HepG2 (cell line): Measurements from ENCODE around the gene CD72. TPM values are rescaled to one million over a fixed set of nuclear protein-coding genes. Genes with fewer than 3 reads are reported as not detected.
A peak's percentile ranks its signal among the peaks of the same experiment; 100 is the strongest.

ENCODE experiments used
- ASH2L ChIP-seq: fragments of 300-600, 200-600 bp; sonication (generic); IDR thresholded peaks from 2 replicates; pipeline ENCODE4 v1.7.0; 2017; ENCODE audit warnings: low read depth, mild to moderate bottlenecking, moderate library complexity, mixed read lengths, low read length; ENCODE audit not compliant: insufficient read length
- BCLAF1 ChIP-seq: fragments of 450-650 bp; IDR thresholded peaks from 2 replicates; pipeline ENCODE4 v1.6.1; 2017; ENCODE audit warnings: mild to moderate bottlenecking
- CEBPG ChIP-seq: IDR thresholded peaks from 2 replicates; pipeline ENCODE4 v1.6.1; 2016
- HNRNPLL ChIP-seq: fragments of 200-400 bp; formaldehyde crosslinking; IDR thresholded peaks from 2 replicates; pipeline ENCODE4 v1.6.1; 2017; ENCODE audit warnings: mild to moderate bottlenecking, low read depth, low read length; ENCODE audit not compliant: poor library complexity, severe bottlenecking
- MATR3 ChIP-seq: sonication (generic); formaldehyde crosslinking; IDR thresholded peaks from 2 replicates; pipeline ENCODE4 v1.4.0; 2020; ENCODE audit warnings: missing genetic modification reagents
- MLX ChIP-seq: IDR thresholded peaks from 2 replicates; pipeline ENCODE4 v1.6.1; 2016
- NCOA5 ChIP-seq: sonication (generic); formaldehyde crosslinking; IDR thresholded peaks from 2 replicates; pipeline ENCODE4 v1.4.0; 2020; ENCODE audit warnings: missing genetic modification reagents
- NR1H2 ChIP-seq: sonication (generic); formaldehyde crosslinking; IDR thresholded peaks from 2 replicates; pipeline ENCODE4 v1.8.1; 2022; ENCODE audit warnings: low read depth, missing genetic modification reagents, borderline replicate concordance
- STAT5B ChIP-seq: sonication (generic); formaldehyde crosslinking; IDR thresholded peaks from 2 replicates; pipeline ENCODE4 v1.4.0; 2020; ENCODE audit warnings: missing genetic modification reagents
- TBL1XR1 ChIP-seq: fragments of 150-350 bp; IDR thresholded peaks from 2 replicates; pipeline ENCODE4 v1.6.1; 2014; ENCODE audit warnings: borderline replicate concordance, low read length; ENCODE audit not compliant: partially characterized antibody
- TEAD2 ChIP-seq: sonication (generic); formaldehyde crosslinking; IDR thresholded peaks from 2 replicates; pipeline ENCODE4 v1.9.0; 2021; ENCODE audit warnings: missing genetic modification reagents
- XRCC5 ChIP-seq: fragments of 200-400 bp; formaldehyde crosslinking; optimal IDR thresholded peaks from 2 replicates; pipeline ENCODE3; 2017; ENCODE audit warnings: mild to moderate bottlenecking, low read length
- ZBTB10 ChIP-seq: sonication (generic); formaldehyde crosslinking; IDR thresholded peaks from 2 replicates; pipeline ENCODE4 v1.4.0; 2020; ENCODE audit warnings: missing genetic modification reagents, borderline replicate concordance
- ZNF547 ChIP-seq: sonication (generic); formaldehyde crosslinking; IDR thresholded peaks from 2 replicates; pipeline ENCODE4 v1.5.1; 2020; ENCODE audit warnings: mild to moderate bottlenecking, missing genetic modification reagents
- ZNF616 ChIP-seq: sonication (generic); formaldehyde crosslinking; IDR thresholded peaks from 2 replicates; pipeline ENCODE4 v1.5.0; 2020; ENCODE audit warnings: low read depth, mild to moderate bottlenecking, missing genetic modification reagents
- ZNF629 ChIP-seq: sonication (generic); formaldehyde crosslinking; conservative IDR thresholded peaks from 2 replicates; pipeline ENCODE4 v1.5.0; 2020; ENCODE audit warnings: missing genetic modification reagents
- ZNF761 ChIP-seq: sonication (generic); formaldehyde crosslinking; conservative IDR thresholded peaks from 2 replicates; pipeline ENCODE4 v1.4.0; 2020; ENCODE audit warnings: mild to moderate bottlenecking, missing genetic modification reagents
- ZSCAN20 ChIP-seq: sonication (generic); formaldehyde crosslinking; IDR thresholded peaks from 2 replicates; pipeline ENCODE4 v1.4.0; 2020; ENCODE audit warnings: missing genetic modification reagents, mild to moderate bottlenecking, borderline replicate concordance
- polyA plus RNA-seq, 8 experiments: library from polyadenylated mRNA; depleted of rRNA in 3 of 8; stranded (reverse) in 7 of 8; unstranded in 1 of 8; fragments of >200 nt; fragmentation: Illumina TruSeq in 4 of 8; extraction: Trizol in 4 of 8; gene quantifications; 2 replicates each; pipeline versions ENCODE4 v1.2.1 to v1.2.3, GENCODE V29; 2011 to 2016; ENCODE audit warnings: low read depth in 4 of 8, missing spikeins in 1 of 8, mixed read lengths in 1 of 8; ENCODE audit not compliant: insufficient read depth in 1 of 8
- total RNA-seq, 5 experiments: library from RNA; depleted of rRNA; stranded (reverse); fragments of >200 nt; fragmentation: Illumina TruSeq; extraction: Trizol; gene quantifications; 2 replicates each; pipeline ENCODE4 v1.2.3, GENCODE V29; 2016; ENCODE audit warnings: low read depth in 1 of 5
- TF ChIP-seq, protein P1 (sequence below): IDR thresholded peaks from 2 replicates; pipeline ENCODE4 v1.6.1; 2016; ENCODE audit warnings: low read depth, control low read depth
- TF ChIP-seq, protein P2 (sequence below): sonication (generic); formaldehyde crosslinking; IDR thresholded peaks from 2 replicates; pipeline ENCODE4 v1.4.0; 2020; ENCODE audit warnings: missing genetic modification reagents

Gene CD72
- total and polyA plus RNA-seq, 2 of the 13 experiments (the other 11 are each of a cell fraction or from before 2014, with no cell fraction given): 0.18 to 1.1 TPM

- TF ChIP-seq ZBTB10 (CRISPR knock-in tag) (no peak), BCLAF1 (no peak), NCOA5 (CRISPR knock-in tag) (no peak), ZNF547 (no peak), ZNF616 (CRISPR knock-in tag) (no peak), ZNF761 (CRISPR knock-in tag) (no peak), MATR3 (CRISPR knock-in tag) (no peak), ASH2L (no peak), XRCC5 (no peak), TEAD2 (CRISPR knock-in tag) (no peak), NR1H2 (CRISPR knock-in tag) (no peak), MLX (no peak), STAT5B (no peak), ZSCAN20 (no peak; the same call in 1 of the 2 replicates), HNRNPLL (no peak), TBL1XR1 (no peak), CEBPG (CRISPR knock-in tag) (peak; percentile 57; the same call in 1 of the 2 replicates), ZNF629 (CRISPR knock-in tag) (no peak)
- TF ChIP-seq, protein P1, sequence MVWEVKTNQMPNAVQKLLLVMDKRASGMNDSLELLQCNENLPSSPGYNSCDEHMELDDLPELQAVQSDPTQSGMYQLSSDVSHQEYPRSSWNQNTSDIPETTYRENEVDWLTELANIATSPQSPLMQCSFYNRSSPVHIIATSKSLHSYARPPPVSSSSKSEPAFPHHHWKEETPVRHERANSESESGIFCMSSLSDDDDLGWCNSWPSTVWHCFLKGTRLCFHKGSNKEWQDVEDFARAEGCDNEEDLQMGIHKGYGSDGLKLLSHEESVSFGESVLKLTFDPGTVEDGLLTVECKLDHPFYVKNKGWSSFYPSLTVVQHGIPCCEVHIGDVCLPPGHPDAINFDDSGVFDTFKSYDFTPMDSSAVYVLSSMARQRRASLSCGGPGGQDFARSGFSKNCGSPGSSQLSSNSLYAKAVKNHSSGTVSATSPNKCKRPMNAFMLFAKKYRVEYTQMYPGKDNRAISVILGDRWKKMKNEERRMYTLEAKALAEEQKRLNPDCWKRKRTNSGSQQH (CRISPR knock-in tag): 0 out of 2 replicates have a peak, but pooled peaks have one; percentile 2
- TF ChIP-seq, protein P2, sequence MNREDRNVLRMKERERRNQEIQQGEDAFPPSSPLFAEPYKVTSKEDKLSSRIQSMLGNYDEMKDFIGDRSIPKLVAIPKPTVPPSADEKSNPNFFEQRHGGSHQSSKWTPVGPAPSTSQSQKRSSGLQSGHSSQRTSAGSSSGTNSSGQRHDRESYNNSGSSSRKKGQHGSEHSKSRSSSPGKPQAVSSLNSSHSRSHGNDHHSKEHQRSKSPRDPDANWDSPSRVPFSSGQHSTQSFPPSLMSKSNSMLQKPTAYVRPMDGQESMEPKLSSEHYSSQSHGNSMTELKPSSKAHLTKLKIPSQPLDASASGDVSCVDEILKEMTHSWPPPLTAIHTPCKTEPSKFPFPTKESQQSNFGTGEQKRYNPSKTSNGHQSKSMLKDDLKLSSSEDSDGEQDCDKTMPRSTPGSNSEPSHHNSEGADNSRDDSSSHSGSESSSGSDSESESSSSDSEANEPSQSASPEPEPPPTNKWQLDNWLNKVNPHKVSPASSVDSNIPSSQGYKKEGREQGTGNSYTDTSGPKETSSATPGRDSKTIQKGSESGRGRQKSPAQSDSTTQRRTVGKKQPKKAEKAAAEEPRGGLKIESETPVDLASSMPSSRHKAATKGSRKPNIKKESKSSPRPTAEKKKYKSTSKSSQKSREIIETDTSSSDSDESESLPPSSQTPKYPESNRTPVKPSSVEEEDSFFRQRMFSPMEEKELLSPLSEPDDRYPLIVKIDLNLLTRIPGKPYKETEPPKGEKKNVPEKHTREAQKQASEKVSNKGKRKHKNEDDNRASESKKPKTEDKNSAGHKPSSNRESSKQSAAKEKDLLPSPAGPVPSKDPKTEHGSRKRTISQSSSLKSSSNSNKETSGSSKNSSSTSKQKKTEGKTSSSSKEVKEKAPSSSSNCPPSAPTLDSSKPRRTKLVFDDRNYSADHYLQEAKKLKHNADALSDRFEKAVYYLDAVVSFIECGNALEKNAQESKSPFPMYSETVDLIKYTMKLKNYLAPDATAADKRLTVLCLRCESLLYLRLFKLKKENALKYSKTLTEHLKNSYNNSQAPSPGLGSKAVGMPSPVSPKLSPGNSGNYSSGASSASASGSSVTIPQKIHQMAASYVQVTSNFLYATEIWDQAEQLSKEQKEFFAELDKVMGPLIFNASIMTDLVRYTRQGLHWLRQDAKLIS (CRISPR knock-in tag): no peak
Measured at GRCh38 chr9:35603506-35603985, 14.7 kb downstream of the CD72 start (continued).
